ENCODE data around the gene EFNB1.

The EFNB1 gene

GRCh38 chrX:68876731-68877130 is 47.9 kb downstream of the EFNB1 start:
- DNase-seq (ENCODE audit: low read depth): no peak
- no peak for TF ChIP-seq CTCF (conservative IDR thresholded peaks at IDR 0.05; ENCODE audit: low read length)
- no peak overlapping the region for H3K4me3 ChIP-seq (ENCODE audit: low read length)

- no peak overlapping the region for H3K4me3 ChIP-seq (ENCODE audit: low read length)
- no peak for TF ChIP-seq CTCF (conservative IDR thresholded peaks at IDR 0.05; ENCODE audit: low read length)
- DNase-seq (ENCODE audit: low read depth): no peak
These were observed 48.8 kb downstream of the EFNB1 start for GRCh38 chrX:68877606-68878005.

GRCh38 chrX:68878977-68879645 is 50.3 kb downstream of the EFNB1 start:
- no peak overlapping the region for H3K4me3 ChIP-seq (ENCODE audit: low read length)
- no peak for TF ChIP-seq CTCF (conservative IDR thresholded peaks at IDR 0.05; ENCODE audit: low read length)
- no peak for DNase-seq (ENCODE audit: low read depth)

- DNase-seq (ENCODE audit: low read depth): no peak
- no peak for TF ChIP-seq CTCF (conservative IDR thresholded peaks at IDR 0.05; ENCODE audit: low read length)
These were observed 52.2 kb downstream of the EFNB1 start for GRCh38 chrX:68880846-68881552.

GRCh38 chrX:68881911-68882310 is 53.1 kb downstream of the EFNB1 start:
- TF ChIP-seq CTCF (conservative IDR thresholded peaks at IDR 0.05; ENCODE audit: low read length): no peak
- no peak for DNase-seq (ENCODE audit: low read depth)
- H3K4me3 ChIP-seq (ENCODE audit: low read length): no peak overlapping the region

More at GRCh38 chrX:68880846-68881552, 52.2 kb downstream of the EFNB1 start:
- H3K4me3 ChIP-seq (ENCODE audit: low read length): no peak overlapping the region

- TF ChIP-seq CTCF (conservative IDR thresholded peaks at IDR 0.05; ENCODE audit: low read length): no peak
- no peak for DNase-seq (ENCODE audit: low read depth)
These were observed 55.0 kb downstream of the EFNB1 start for GRCh38 chrX:68883800-68884199.

GRCh38 chrX:68889249-68889648 is 60.4 kb downstream of the EFNB1 start:
- TF ChIP-seq CTCF (conservative IDR thresholded peaks at IDR 0.05; ENCODE audit: low read length): no peak
- no peak for DNase-seq (ENCODE audit: low read depth)
- no peak overlapping the region for H3K4me3 ChIP-seq (ENCODE audit: low read length)

More at GRCh38 chrX:68883800-68884199, 55.0 kb downstream of the EFNB1 start:
- H3K4me3 ChIP-seq (ENCODE audit: low read length): no peak overlapping the region
